Cardiac atrium fibroblast (primary cell): ENCODE measurements around the gene DNAJC21. TPM values are rescaled to one million over a fixed set of nuclear protein-coding genes. Genes with fewer than 3 reads are reported as not detected.

Experiments used
- total RNA-seq: library from RNA; depleted of rRNA; stranded (reverse); fragments of >200 nt; gene quantifications from 2 replicates; pipeline ENCODE4 v1.2.3, GENCODE V29; 2015

The DNAJC21 gene
- 9.7 and 10.3 TPM in 2 replicates for total RNA-seq

GRCh38 chr5:34929134-34929719, at the start of gene DNAJC21:
DNAJC21 (plus strand) TSS chr5:34929559; CDS start chr5:34929820, 261 bp downstream.

GRCh38 chr5:34915139-34915855, 14.1 kb upstream of the DNAJC21 start, which contains the start of the genes BRIX1 and RAD1:
BRIX1 (plus strand) TSS chr5:34915711; CDS start chr5:34915739, 28 bp downstream.
RAD1 (minus strand) TSS chr5:34915504; CDS start chr5:34914892, 612 bp downstream.

Other genes with a start within 250 kb of the DNAJC21 start
- gene TTC23L, start 90.4 kb upstream of the DNAJC21 start, total RNA-seq = 2.1 TPM in 1 of 2 replicates, not detected in the other
- 13.4 and 16.0 TPM in 2 replicates for gene RAD1, start 14.1 kb upstream of the DNAJC21 start, total RNA-seq
- gene BRIX1, start 13.8 kb upstream of the DNAJC21 start, total RNA-seq = 10.1 and 14.9 TPM in 2 replicates
- not detected in 2 replicates for gene AGXT2, start 118.4 kb downstream of the DNAJC21 start, total RNA-seq